Mesenchymal stem cell (in vitro differentiated cells and primary cell): ENCODE results near the gene P2RY2.

Experiments
- DNase-seq: peaks from one replicate; pipeline ENCODE4 v3.0.0-alpha.2; 2013
- H2AFZ ChIP-seq: one replicate; pipeline ENCODE4 v1.6.1; 2013; ENCODE audit warnings: low read depth, mild to moderate bottlenecking, control low read depth, inconsistent platforms, low read length, moderate library complexity
- H2AK5ac ChIP-seq: 2 replicates; pipeline ENCODE4 v1.6.1; 2013; ENCODE audit warnings: low read length, moderate library complexity, mild to moderate bottlenecking, inconsistent platforms; ENCODE audit not compliant: severe bottlenecking
- H2BK120ac ChIP-seq: one replicate; pipeline ENCODE4 v1.6.1; 2013; ENCODE audit warnings: low read depth, mild to moderate bottlenecking, inconsistent platforms, low read length, moderate library complexity
- H2BK12ac ChIP-seq, 2 experiments: one replicate each; pipeline ENCODE4 v1.6.1; 2013; ENCODE audit warnings: inconsistent platforms in 2 of 2, low read length in 2 of 2, mild to moderate bottlenecking in 2 of 2, moderate library complexity in 2 of 2, control low read depth in 1 of 2
- H2BK15ac ChIP-seq: one replicate; pipeline ENCODE4 v1.6.1; 2013; ENCODE audit warnings: mild to moderate bottlenecking, low read depth, inconsistent platforms; ENCODE audit not compliant: poor library complexity, severe bottlenecking
- H2BK5ac ChIP-seq: 2 replicates; pipeline ENCODE4 v1.6.1; 2013; ENCODE audit warnings: low read depth, mild to moderate bottlenecking, low read length, control low read depth, inconsistent platforms; ENCODE audit not compliant: poor library complexity, severe bottlenecking
- H3K14ac ChIP-seq, 2 experiments: one replicate each; pipeline ENCODE4 v1.6.1; 2013; ENCODE audit warnings: inconsistent platforms in 2 of 2, low read length in 2 of 2, control low read depth in 1 of 2, mild to moderate bottlenecking in 1 of 2, moderate library complexity in 1 of 2
- H3K18ac ChIP-seq, 2 experiments: one replicate each; pipeline ENCODE4 v1.6.1; 2013; ENCODE audit warnings: inconsistent platforms in 2 of 2, low read length in 2 of 2, control low read depth in 1 of 2, low read depth in 1 of 2, mild to moderate bottlenecking in 1 of 2
- H3K23ac ChIP-seq, 2 experiments: one replicate each; pipeline ENCODE4 v1.6.1; 2013; ENCODE audit warnings: inconsistent platforms in 2 of 2, low read length in 2 of 2, mild to moderate bottlenecking in 2 of 2, moderate library complexity in 2 of 2, control low read depth in 1 of 2
- H3K27ac ChIP-seq: 2 replicates; pipeline ENCODE4 v1.5.1; 2013; ENCODE audit warnings: mild to moderate bottlenecking, moderate library complexity, low read length, control low read depth, inconsistent platforms; ENCODE audit not compliant: poor library complexity, severe bottlenecking
- H3K27me3 ChIP-seq, 2 experiments: 2 replicates each; pipeline versions ENCODE4 v1.6.1 to v1.7.0; 2013; ENCODE audit warnings: low read length in 2 of 2, mild to moderate bottlenecking in 2 of 2, moderate library complexity in 2 of 2, control low read depth in 1 of 2, inconsistent platforms in 1 of 2; ENCODE audit not compliant: control insufficient read depth in 1 of 2, insufficient read depth in 1 of 2
- H3K36me3 ChIP-seq, 2 experiments: 2 replicates each; pipeline versions ENCODE4 v1.6.1 to v1.7.0; 2013; ENCODE audit warnings: low read length in 2 of 2, control low read depth in 1 of 2, inconsistent platforms in 1 of 2, low read depth in 1 of 2, mild to moderate bottlenecking in 1 of 2; ENCODE audit not compliant: insufficient read depth in 2 of 2, control insufficient read depth in 1 of 2
- H3K4ac ChIP-seq, 2 experiments: one replicate each; pipeline ENCODE4 v1.6.1; 2013; ENCODE audit warnings: inconsistent platforms in 2 of 2, low read length in 2 of 2, mild to moderate bottlenecking in 2 of 2, moderate library complexity in 2 of 2, control low read depth in 1 of 2, low read depth in 1 of 2
- H3K4me1 ChIP-seq: 2 replicates; pipeline ENCODE4 v1.6.1; 2013; ENCODE audit warnings: low read depth, low read length, control low read depth; ENCODE audit not compliant: control insufficient read depth, insufficient read depth
- H3K4me2 ChIP-seq: 2 replicates; pipeline ENCODE4 v1.6.1; 2013; ENCODE audit warnings: low read length, mild to moderate bottlenecking, inconsistent platforms; ENCODE audit not compliant: poor library complexity, severe bottlenecking
- H3K4me3 ChIP-seq, 2 experiments: 2 replicates each; pipeline versions ENCODE4 v1.5.1 to v1.7.0; 2013; ENCODE audit warnings: low read length in 2 of 2, mild to moderate bottlenecking in 2 of 2, control low read depth in 1 of 2, low read depth in 1 of 2; ENCODE audit not compliant: insufficient read depth in 1 of 2
- H3K79me1 ChIP-seq: replicated peaks from 2 replicates; pipeline ENCODE4 v1.6.1; 2013; ENCODE audit warnings: mild to moderate bottlenecking, control low read depth, low read length, inconsistent platforms; ENCODE audit not compliant: poor library complexity, severe bottlenecking
- H3K9ac ChIP-seq: 2 replicates; pipeline ENCODE4 v1.7.0; 2013; ENCODE audit warnings: mild to moderate bottlenecking, low read length, moderate library complexity
- H3K9me3 ChIP-seq: 2 replicates; pipeline ENCODE4 v1.7.0; 2013; ENCODE audit warnings: mild to moderate bottlenecking, low read length; ENCODE audit not compliant: control insufficient read depth
- H4K8ac ChIP-seq: one replicate; pipeline ENCODE4 v1.6.1; 2013; ENCODE audit warnings: inconsistent platforms, mild to moderate bottlenecking, low read length, moderate library complexity
- H4K91ac ChIP-seq: one replicate; pipeline ENCODE4 v1.6.1; 2013; ENCODE audit warnings: mild to moderate bottlenecking, low read length, inconsistent platforms
- WGBS: methylation state at CpG from one replicate; pipeline ENCODE4 v1.1.7; 2013; ENCODE audit warnings: mixed read lengths; 5-methylcytosine and 5-hydroxymethylcytosine counted together

P2RY2 gene

GRCh38 chr11:73172992-73173656 lies 45.0 kb upstream of the P2RY2 start:
- Histone ChIP-seq H3K4ac (no peak overlapping the region), H3K36me3 (no peaks in the 10 kb centered on the region)

GRCh38 chr11:73173755-73174494 lies 44.2 kb upstream of the P2RY2 start:
- H3K36me3 ChIP-seq, result no peaks in the 10 kb centered on the region
- no peak overlapping the region for H3K23ac ChIP-seq
- no peaks in the 10 kb centered on the region for H3K9me3 ChIP-seq
- no peak overlapping the region for H3K4me3 ChIP-seq
- no peak overlapping the region for H2AFZ ChIP-seq
- no peak overlapping the region for H3K4ac ChIP-seq
- H3K4me2 ChIP-seq, result no peak overlapping the region
- H3K27ac ChIP-seq, result no peak overlapping the region
- no peak overlapping the region for H3K9ac ChIP-seq
- no peak overlapping the region for H2BK120ac ChIP-seq
- no peak overlapping the region for H4K8ac ChIP-seq
- H2BK15ac ChIP-seq, result no peak overlapping the region
- peaks cover 3% of the 10 kb centered on the region in 2 experiments for H3K27me3 ChIP-seq
- WGBS, result 85% methylated on average over 9 of the region's 11 CpGs
- no peak for DNase-seq
- no peak overlapping the region for H2AK5ac ChIP-seq
- H4K91ac ChIP-seq, result no peak overlapping the region
- peaks cover 2% of the 10 kb centered on the region for H3K4me1 ChIP-seq
- no peak overlapping the region for H2BK5ac ChIP-seq
- H3K18ac ChIP-seq, result peak overlapping the region in 1 of 2 experiments; percentile 53
- H3K14ac ChIP-seq, result no peak overlapping the region
- H2BK12ac ChIP-seq, result peak overlapping the region in 1 of 2 experiments; percentile 29
- no peaks in the 10 kb centered on the region for H3K79me1 ChIP-seq

More at GRCh38 chr11:73172992-73173656, 45.0 kb upstream of the P2RY2 start:
- no peak overlapping the region for H2BK12ac ChIP-seq
- no peak overlapping the region for H3K4me3 ChIP-seq
- no peak overlapping the region for H3K18ac ChIP-seq
- H2BK15ac ChIP-seq, result no peak overlapping the region
- H3K27ac ChIP-seq, result no peak overlapping the region
- no peak overlapping the region for H2BK120ac ChIP-seq
- no peak overlapping the region for H3K9ac ChIP-seq
- no peak overlapping the region for H4K91ac ChIP-seq
- H3K9me3 ChIP-seq, result no peaks in the 10 kb centered on the region
- no peak overlapping the region for H3K23ac ChIP-seq
- H3K27me3 ChIP-seq, result no peaks in the 10 kb centered on the region
- no peak overlapping the region for H2AFZ ChIP-seq
- H4K8ac ChIP-seq, result no peak overlapping the region
- WGBS, result 74% methylated on average over 4 of the region's 4 CpGs
- H3K14ac ChIP-seq, result no peak overlapping the region
- no peak overlapping the region for H2AK5ac ChIP-seq
- DNase-seq, result no peak
- no peaks in the 10 kb centered on the region for H3K79me1 ChIP-seq
- no peak overlapping the region for H3K4me2 ChIP-seq
- H2BK5ac ChIP-seq, result no peak overlapping the region
- peaks cover 2% of the 10 kb centered on the region for H3K4me1 ChIP-seq

- Histone ChIP-seq H2AFZ (no peak overlapping the region), H2BK5ac (no peak overlapping the region), H3K4me3 (no peak overlapping the region), H3K27ac (no peak overlapping the region), H3K18ac (no peak overlapping the region), H3K4me1 (peaks cover 2% of the 10 kb centered on the region), H2BK15ac (no peak overlapping the region), H3K23ac (no peak overlapping the region), H3K27me3 (peaks cover 3 to 5% of the 10 kb centered on the region in 2 experiments), H4K91ac (no peak overlapping the region), H3K9me3 (no peaks in the 10 kb centered on the region), H3K9ac (no peak overlapping the region), H2BK120ac (no peak overlapping the region), H4K8ac (no peak overlapping the region), H3K4me2 (no peak overlapping the region), H3K36me3 (no peaks in the 10 kb centered on the region), H2AK5ac (no peak overlapping the region), H3K14ac (no peak overlapping the region), H3K4ac (no peak overlapping the region), H2BK12ac (no peak overlapping the region), H3K79me1 (no peaks in the 10 kb centered on the region)
- DNase-seq, result no peak
- 95% methylated on average over 3 of the region's 3 CpGs for WGBS
Observed at GRCh38 chr11:73174495-73174791, 43.6 kb upstream of the P2RY2 start.

GRCh38 chr11:73175551-73176144 lies 42.4 kb upstream of the P2RY2 start:
- no peak overlapping the region for H3K4me3 ChIP-seq
- H4K8ac ChIP-seq, result no peak overlapping the region
- no peak overlapping the region for H3K4me2 ChIP-seq
- H3K9ac ChIP-seq, result no peak overlapping the region
- H3K36me3 ChIP-seq, result no peaks in the 10 kb centered on the region
- no peak overlapping the region for H2AFZ ChIP-seq
- no peak overlapping the region for H2BK5ac ChIP-seq
- H4K91ac ChIP-seq, result no peak overlapping the region
- no peak for DNase-seq
- H3K4me1 ChIP-seq, result peaks cover 2% of the 10 kb centered on the region
- H3K27ac ChIP-seq, result no peak overlapping the region
- no peaks in the 10 kb centered on the region for H3K79me1 ChIP-seq
- H3K14ac ChIP-seq, result peak overlapping the region in 1 of 2 experiments; percentile 70
- peaks cover 3 to 5% of the 10 kb centered on the region in 2 experiments for H3K27me3 ChIP-seq
- no peak overlapping the region for H3K4ac ChIP-seq
- H3K9me3 ChIP-seq, result no peaks in the 10 kb centered on the region
- no peak overlapping the region for H2BK120ac ChIP-seq
- no peak overlapping the region for H2BK15ac ChIP-seq
- no peak overlapping the region for H3K18ac ChIP-seq
- no peak overlapping the region for H3K23ac ChIP-seq
- no peak overlapping the region for H2AK5ac ChIP-seq
- WGBS, result 71% methylated on average over 5 of the region's 5 CpGs
- H2BK12ac ChIP-seq, result no peak overlapping the region
